Stimulated activated CD8-positive, alpha-beta memory T cell treated with anti-CD3 and anti-CD28 coated beads, Interleukin-12 subunit alpha, Interleukin-12 subunit beta, amount 100 ng/mL, for 4 hours (primary cell): ENCODE measurements around the gene FAM193A.
A peak's percentile ranks its signal among the peaks of the same experiment; 100 is the strongest.
"Not testable (repeated sequence)": the region's sequence is repeated elsewhere in the genome, so short reads cannot be mapped to it uniquely, and the experiment has no call there.

ENCODE experiments used
- DNase-seq: peaks from one replicate; pipeline ENCODE4 v3.0.0-alpha.2; 2020; ENCODE audit warnings: low read depth

FAM193A gene

GRCh38 chr4:2652415-2653160 lies 116.1 kb downstream of the FAM193A start:
- no peak for DNase-seq

GRCh38 chr4:2660596-2661211 lies 124.3 kb downstream of the FAM193A start:
- DNase-seq = no peak

GRCh38 chr4:2662598-2662997 lies 126.2 kb downstream of the FAM193A start:
- no peak for DNase-seq

GRCh38 chr4:2663275-2663674 lies 126.8 kb downstream of the FAM193A start:
- no peak for DNase-seq

GRCh38 chr4:2666722-2667247 lies 130.3 kb downstream of the FAM193A start:
- no peak for DNase-seq

GRCh38 chr4:2667428-2667827 lies 131.0 kb downstream of the FAM193A start:
- DNase-seq = no peak

- DNase-seq = no peak
Measured at GRCh38 chr4:2671267-2671895, 134.9 kb downstream of the FAM193A start.

GRCh38 chr4:2672082-2672481 lies 135.6 kb downstream of the FAM193A start:
- no peak for DNase-seq

GRCh38 chr4:2672700-2673099 lies 136.3 kb downstream of the FAM193A start:
- DNase-seq = no peak

GRCh38 chr4:2673157-2673556 lies 136.7 kb downstream of the FAM193A start:
- no peak for DNase-seq

GRCh38 chr4:2679762-2680161 lies 143.3 kb downstream of the FAM193A start:
- not testable (repeated sequence) for DNase-seq

- DNase-seq = no peak
Measured at GRCh38 chr4:2684486-2684885, 148.0 kb downstream of the FAM193A start.

- no peak for DNase-seq
Measured at GRCh38 chr4:2685541-2685940, 149.1 kb downstream of the FAM193A start.

- DNase-seq = no peak
Measured at GRCh38 chr4:2686379-2687265, 150.2 kb downstream of the FAM193A start.

- no peak for DNase-seq
Measured at GRCh38 chr4:2688281-2688680, 151.8 kb downstream of the FAM193A start.

- no peak for DNase-seq
Measured at GRCh38 chr4:2688697-2689096, 152.2 kb downstream of the FAM193A start.

GRCh38 chr4:2689114-2689513 lies 152.7 kb downstream of the FAM193A start:
- no peak for DNase-seq

GRCh38 chr4:2689825-2690700 lies 153.6 kb downstream of the FAM193A start:
- peak; percentile 36 for DNase-seq

- DNase-seq = no peak
Measured at GRCh38 chr4:2691313-2691712, 154.9 kb downstream of the FAM193A start.

- no peak for DNase-seq
Measured at GRCh38 chr4:2691952-2692435, 155.5 kb downstream of the FAM193A start.

- DNase-seq = no peak
Measured at GRCh38 chr4:2694691-2695090, 158.2 kb downstream of the FAM193A start.
